Lower leg skin (tissue), 4 donors: Measurements from ENCODE around the gene ARFRP1. TPM values are rescaled to one million over a fixed set of nuclear protein-coding genes. Genes with fewer than 3 reads are reported as not detected.
A peak's percentile ranks its signal among the peaks of the same experiment; 100 is the strongest.
"Not testable (repeated sequence)": the region's sequence is repeated elsewhere in the genome, so short reads cannot be mapped to it uniquely, and the experiment has no call there.

ENCODE experiments used
- DNase-seq, 2 donors: peaks; one replicate each; pipeline ENCODE4 v3.0.0-alpha.2; 2019; ENCODE audit warnings: low spot score in 2 of 2
- H3K4me3 ChIP-seq: fragments of 200-600 bp; sonication (generic); 2 replicates; pipeline ENCODE4 v1.5.1; 2017; ENCODE audit warnings: mild to moderate bottlenecking, low read depth; ENCODE audit not compliant: poor library complexity, severe bottlenecking
- POLR2A ChIP-seq, 2 donors: fragments of 450-650 bp; IDR thresholded peaks; one replicate each; pipeline ENCODE4 v1.6.1; 2016 to 2017; ENCODE audit warnings: antibody characterized with exemption in 2 of 2, mild to moderate bottlenecking in 1 of 2, moderate library complexity in 1 of 2
- WGBS, 2 donors: methylation state at CpG; one replicate each; pipeline ENCODE4 v1.1.5; 2018; 5-methylcytosine and 5-hydroxymethylcytosine counted together
- intact Hi-C: fragments of 100-400 bp; cut with DNase I; formaldehyde crosslinking; loops from one replicate; pipeline ENCODE4 v1.15.0; 2023; ENCODE audit warnings: low total_unique reads
- total RNA-seq, 4 donors: library from RNA; depleted of rRNA; stranded (reverse); fragments of >200 nt; gene quantifications; one replicate each; pipeline ENCODE4 v1.1.0, GENCODE V29; 2016
- TF ChIP-seq, protein P1 (sequence below), 3 donors: fragments of 450-650 bp; IDR thresholded peaks; one replicate each; pipeline ENCODE4 v1.5.1; 2016; ENCODE audit warnings: antibody characterized with exemption in 3 of 3, mild to moderate bottlenecking in 3 of 3, moderate library complexity in 2 of 3

Gene ARFRP1
- total RNA-seq, 4 donors from 2014 or later, result 20.7 to 42.6 (median 34.7) TPM

DNA sequence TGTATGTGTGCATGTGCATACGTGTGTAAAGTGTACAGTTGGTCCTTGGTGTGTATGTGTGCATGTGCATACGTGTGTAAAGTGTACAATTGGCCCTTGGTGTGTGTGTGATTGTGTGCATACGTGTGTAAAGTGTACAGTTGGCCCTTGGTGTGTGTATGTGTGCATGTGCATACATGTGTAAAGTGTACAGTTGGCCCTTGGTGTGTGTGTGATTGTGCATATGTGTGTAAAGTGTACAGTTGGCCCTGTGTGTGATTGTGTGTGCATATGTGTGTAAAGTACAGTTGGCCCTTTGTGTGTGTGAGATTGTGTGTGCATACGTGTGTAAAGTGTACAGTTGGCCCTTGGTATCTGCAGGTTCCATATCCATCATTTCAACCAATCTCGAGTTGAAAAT is 23.6 kb upstream of the ARFRP1 start:
- DNase-seq, result no peak
- TF ChIP-seq, protein P1, sequence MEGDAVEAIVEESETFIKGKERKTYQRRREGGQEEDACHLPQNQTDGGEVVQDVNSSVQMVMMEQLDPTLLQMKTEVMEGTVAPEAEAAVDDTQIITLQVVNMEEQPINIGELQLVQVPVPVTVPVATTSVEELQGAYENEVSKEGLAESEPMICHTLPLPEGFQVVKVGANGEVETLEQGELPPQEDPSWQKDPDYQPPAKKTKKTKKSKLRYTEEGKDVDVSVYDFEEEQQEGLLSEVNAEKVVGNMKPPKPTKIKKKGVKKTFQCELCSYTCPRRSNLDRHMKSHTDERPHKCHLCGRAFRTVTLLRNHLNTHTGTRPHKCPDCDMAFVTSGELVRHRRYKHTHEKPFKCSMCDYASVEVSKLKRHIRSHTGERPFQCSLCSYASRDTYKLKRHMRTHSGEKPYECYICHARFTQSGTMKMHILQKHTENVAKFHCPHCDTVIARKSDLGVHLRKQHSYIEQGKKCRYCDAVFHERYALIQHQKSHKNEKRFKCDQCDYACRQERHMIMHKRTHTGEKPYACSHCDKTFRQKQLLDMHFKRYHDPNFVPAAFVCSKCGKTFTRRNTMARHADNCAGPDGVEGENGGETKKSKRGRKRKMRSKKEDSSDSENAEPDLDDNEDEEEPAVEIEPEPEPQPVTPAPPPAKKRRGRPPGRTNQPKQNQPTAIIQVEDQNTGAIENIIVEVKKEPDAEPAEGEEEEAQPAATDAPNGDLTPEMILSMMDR (IDR thresholded peaks at IDR 0.05), result no peak
- TF ChIP-seq POLR2A (IDR thresholded peaks at IDR 0.05), result no peak
- intact Hi-C loops, result no loop called here
- WGBS, 2 donors, result 77 to 80% methylated on average over 5 of the region's 5 CpGs
- no peak overlapping the region for H3K4me3 ChIP-seq

DNA sequence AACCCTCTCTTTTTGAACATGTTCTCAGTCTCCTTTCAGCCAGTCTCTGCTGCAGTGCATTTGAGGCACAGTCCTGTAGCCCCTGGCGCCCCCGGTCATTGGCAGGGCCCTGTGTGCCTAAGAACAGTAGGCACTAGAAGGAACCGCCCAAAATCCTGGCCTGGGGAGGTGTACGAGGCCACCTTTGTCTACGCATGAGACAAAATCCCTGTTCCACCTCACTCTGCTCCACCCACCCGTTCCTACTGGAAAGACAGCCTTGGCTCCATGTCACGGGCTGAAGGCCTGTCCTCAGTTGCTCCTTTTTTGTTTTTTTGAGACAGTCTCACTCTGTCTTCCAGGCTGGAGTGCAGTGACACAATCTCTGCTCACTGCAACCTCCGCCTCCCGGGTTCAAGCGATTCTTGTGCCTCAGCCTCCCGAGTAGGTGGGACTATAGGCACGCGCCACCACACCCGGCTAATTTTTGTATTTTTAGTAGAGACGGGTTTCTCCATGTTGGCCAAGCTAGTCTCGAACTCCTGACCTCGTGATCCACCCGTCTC is 22.5 kb upstream of the ARFRP1 start:
- WGBS, 2 donors, result 93 to 95% methylated on average over 18 of the region's 18 CpGs
- intact Hi-C loops, H3K4me3 ChIP-seq: not testable (repeated sequence)
- peak in 1 of 2 donors; percentile 68 for DNase-seq

DNA sequence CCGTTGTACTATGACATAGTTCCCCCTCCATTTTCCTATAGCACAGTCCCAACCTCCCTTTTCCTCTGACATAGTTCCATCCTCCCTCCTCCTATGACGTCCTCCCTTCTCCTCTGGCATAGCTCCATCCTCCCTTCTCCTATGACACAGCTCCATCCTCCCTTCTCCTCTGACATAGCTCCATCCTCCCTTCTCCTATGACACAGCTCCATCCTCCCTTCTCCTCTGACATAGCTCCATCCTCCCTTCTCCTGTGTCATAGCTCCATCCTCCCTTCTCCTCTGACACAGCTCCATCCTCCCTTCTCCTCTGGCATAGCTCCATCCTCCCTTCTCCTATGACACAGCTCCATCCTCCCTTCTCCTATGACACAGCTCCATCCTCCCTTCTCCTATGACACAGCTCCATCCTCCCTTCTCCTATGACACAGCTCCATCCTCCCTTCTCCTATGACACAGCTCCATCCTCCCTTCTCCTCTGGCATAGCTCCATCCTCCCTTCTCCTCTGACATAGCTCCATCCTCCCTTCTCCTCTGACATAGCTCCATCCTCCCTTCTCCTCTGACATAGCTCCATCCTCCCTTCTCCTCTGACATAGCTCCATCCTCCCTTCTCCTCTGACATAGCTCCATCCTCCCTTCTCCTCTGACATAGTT is 15.3 kb upstream of the ARFRP1 start:
- DNase-seq, intact Hi-C loops, H3K4me3 ChIP-seq: not testable (repeated sequence)
- 73 to 91% methylated on average over 2 of the region's 2 CpGs for WGBS, 2 donors

DNA sequence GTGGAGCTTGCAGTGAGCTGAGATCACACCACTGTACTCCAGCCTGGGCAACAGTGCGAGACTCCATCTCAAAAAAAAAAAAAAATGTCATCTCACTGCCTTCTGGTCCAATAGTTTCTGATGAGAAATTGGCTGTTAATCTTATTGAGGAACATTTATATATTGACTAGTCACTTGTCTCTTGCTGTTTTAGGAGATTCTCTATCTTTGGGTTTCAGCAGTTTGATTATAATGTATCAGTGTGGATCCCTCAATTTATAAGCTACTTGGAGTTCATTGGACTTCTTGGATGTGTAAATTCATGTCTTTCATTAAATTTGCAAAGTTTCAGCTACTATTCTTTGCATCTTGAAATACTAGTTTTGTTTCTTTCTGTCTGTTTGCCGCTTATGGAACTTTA is 11.2 kb upstream of the ARFRP1 start:
- 100% methylated on average over 2 of the region's 2 CpGs for WGBS, 2 donors
- DNase-seq, result no peak
- no peak for TF ChIP-seq POLR2A (IDR thresholded peaks at IDR 0.05)
- TF ChIP-seq, protein P1 (IDR thresholded peaks at IDR 0.05), result no peak
- no peak overlapping the region for H3K4me3 ChIP-seq
- intact Hi-C loops, result no loop called here

DNA sequence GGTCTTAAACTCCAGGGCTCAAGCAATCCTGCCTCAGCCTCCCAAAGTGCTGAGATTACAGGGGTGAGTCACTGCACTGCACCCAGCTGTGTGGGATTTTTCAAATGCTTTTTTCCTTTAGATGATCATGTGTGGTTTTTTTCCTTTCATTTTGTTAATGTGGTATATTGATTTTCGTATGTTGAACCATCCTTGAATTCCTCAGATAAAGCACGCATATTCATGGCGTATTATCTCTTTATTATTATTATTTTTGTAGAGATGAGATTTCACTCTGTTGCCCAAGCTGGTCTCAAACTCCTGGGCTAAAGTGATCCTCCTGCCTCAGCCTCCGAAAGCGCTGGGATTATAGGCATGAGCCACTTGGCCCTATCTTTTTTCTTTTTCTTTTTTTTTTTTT is 7.1 kb upstream of the ARFRP1 start:
- H3K4me3 ChIP-seq, result no peak overlapping the region
- DNase-seq, result no peak
- 98 to 99% methylated on average over 5 of the region's 5 CpGs for WGBS, 2 donors
- TF ChIP-seq POLR2A (IDR thresholded peaks at IDR 0.05), result no peak
- TF ChIP-seq, protein P1 (IDR thresholded peaks at IDR 0.05), result no peak
- intact Hi-C loops, result no loop called here

DNA sequence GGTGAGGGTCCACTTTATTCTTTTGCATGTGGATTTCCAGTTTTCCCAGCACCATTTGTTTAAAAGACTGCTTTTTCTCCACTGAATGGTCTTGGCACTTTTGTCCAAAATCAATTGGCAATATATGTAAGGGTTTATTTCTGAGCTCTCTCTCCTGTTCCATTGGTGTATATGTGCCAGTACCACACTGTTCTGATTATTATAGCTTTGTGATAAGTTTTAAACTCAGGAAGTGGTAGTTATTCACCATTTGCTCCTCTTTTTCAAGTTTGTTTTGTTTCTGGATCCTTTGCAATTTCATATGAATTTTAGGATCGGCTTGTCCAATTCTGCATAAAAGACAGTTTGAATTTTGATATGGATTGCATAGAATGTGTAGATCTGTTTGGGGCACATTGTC is 4.4 kb upstream of the ARFRP1 start:
- no peak for DNase-seq
- TF ChIP-seq, protein P1 (IDR thresholded peaks at IDR 0.05), result no peak
- no peak for TF ChIP-seq POLR2A (IDR thresholded peaks at IDR 0.05)
- 96 to 100% methylated on average over 1 of the region's 1 CpG for WGBS, 2 donors
- intact Hi-C loops, result no loop called here
- H3K4me3 ChIP-seq, result no peak overlapping the region
